GM23338 (cell line): Measurements from ENCODE around the gene DUSP9.

ENCODE experiments used
- CREB1 ChIP-seq: fragments of 250-450 bp; sonication (Bioruptor Pico); IDR thresholded peaks from 2 replicates; pipeline ENCODE4 v1.5.0; 2020; ENCODE audit warnings: low read depth, mild to moderate bottlenecking, moderate library complexity
- EZH2 ChIP-seq: fragments of 200-600 bp; sonication (generic); IDR thresholded peaks from one replicate; pipeline ENCODE4 v1.8.0; 2017; ENCODE audit warnings: antibody characterized with exemption, mild to moderate bottlenecking, low read depth; ENCODE audit not compliant: unreplicated experiment
- POLR2AphosphoS5 ChIP-seq: IDR thresholded peaks from 2 replicates; pipeline ENCODE4 v1.6.1; 2016; ENCODE audit warnings: antibody characterized with exemption, low read depth
- TF ChIP-seq, protein P1 (sequence below), 2 experiments: fragments of 200-600 bp in 1 of 2; sonication (generic) in 1 of 2; conservative IDR thresholded peaks; 2 replicates each; pipeline versions ENCODE4 v1.5.1 to v1.6.1; 2016 to 2017; ENCODE audit warnings: antibody characterized with exemption in 2 of 2, low read depth in 2 of 2, mild to moderate bottlenecking in 2 of 2, moderate library complexity in 1 of 2

DNA sequence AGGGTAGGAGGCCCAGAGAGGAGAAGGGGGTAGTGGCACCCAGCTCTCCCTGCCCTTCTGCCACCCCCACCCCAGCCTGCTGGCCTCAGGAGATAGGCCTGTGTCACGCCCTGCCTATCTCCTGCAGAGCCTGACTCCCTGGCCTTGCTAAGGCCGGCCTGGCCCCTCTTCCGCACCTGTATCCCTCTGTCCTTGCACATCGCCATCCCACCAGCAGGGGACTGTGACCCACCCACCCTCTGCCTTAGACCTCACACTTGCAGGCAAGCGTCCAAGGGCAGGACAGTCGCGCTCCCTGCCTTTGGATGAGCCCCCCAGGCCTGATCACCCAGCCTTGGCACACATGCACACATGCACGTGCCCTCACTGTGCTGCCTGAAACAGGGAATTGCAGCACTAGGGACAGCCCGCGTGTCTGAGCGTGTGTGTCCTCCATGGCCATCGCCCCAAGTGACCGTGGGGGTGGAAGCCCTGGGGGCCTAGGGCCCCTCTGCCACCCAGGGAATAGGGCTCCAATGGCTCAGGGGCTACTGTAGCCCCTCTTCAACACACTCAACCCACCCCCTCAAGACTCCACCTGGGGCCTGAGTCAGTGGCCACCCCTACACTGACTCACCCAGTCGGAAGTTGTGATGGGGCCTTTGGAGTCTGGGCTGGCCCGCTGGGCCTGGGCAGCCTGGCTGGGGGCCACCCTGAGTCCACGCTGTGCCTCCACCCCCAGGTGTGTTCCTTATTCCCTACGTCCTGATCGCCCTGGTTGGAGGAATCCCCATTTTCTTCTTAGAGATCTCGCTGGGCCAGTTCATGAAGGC, 42.9 kb downstream of the DUSP9 start:
- TF ChIP-seq EZH2 = no peak
- TF ChIP-seq CREB1 (CRISPR knock-in tag) = no peak
- TF ChIP-seq, protein P1, sequence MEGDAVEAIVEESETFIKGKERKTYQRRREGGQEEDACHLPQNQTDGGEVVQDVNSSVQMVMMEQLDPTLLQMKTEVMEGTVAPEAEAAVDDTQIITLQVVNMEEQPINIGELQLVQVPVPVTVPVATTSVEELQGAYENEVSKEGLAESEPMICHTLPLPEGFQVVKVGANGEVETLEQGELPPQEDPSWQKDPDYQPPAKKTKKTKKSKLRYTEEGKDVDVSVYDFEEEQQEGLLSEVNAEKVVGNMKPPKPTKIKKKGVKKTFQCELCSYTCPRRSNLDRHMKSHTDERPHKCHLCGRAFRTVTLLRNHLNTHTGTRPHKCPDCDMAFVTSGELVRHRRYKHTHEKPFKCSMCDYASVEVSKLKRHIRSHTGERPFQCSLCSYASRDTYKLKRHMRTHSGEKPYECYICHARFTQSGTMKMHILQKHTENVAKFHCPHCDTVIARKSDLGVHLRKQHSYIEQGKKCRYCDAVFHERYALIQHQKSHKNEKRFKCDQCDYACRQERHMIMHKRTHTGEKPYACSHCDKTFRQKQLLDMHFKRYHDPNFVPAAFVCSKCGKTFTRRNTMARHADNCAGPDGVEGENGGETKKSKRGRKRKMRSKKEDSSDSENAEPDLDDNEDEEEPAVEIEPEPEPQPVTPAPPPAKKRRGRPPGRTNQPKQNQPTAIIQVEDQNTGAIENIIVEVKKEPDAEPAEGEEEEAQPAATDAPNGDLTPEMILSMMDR (conservative IDR thresholded peaks at IDR 0.05; ENCODE audit: low read depth in 2 of 2) = peak; percentile 14 to 41; a peak in 3 of 4 replicates
- TF ChIP-seq POLR2AphosphoS5 = no peak
